NB4 (cell line): Measurements from ENCODE around the gene EPB41L4A.

Experiments
- CTCF ChIP-seq: IDR thresholded peaks from one replicate; pipeline ENCODE4 v1.5.1; 2012; ENCODE audit warnings: low read depth, low read length
- POLR2A ChIP-seq: IDR thresholded peaks from 2 replicates; pipeline ENCODE4 v1.6.1; 2011; ENCODE audit warnings: mild to moderate bottlenecking; ENCODE audit not compliant: insufficient read length; ENCODE audit errors: extremely low read depth
- TF ChIP-seq, protein P1 (sequence below): IDR thresholded peaks from 2 replicates; pipeline ENCODE4 v1.6.1; 2011; ENCODE audit warnings: low read depth, low read length

GRCh38 chr5:112320408-112320807 is 98.7 kb downstream of the EPB41L4A start:
- no peak for TF ChIP-seq CTCF
- no peak for TF ChIP-seq POLR2A
- TF ChIP-seq, protein P1, sequence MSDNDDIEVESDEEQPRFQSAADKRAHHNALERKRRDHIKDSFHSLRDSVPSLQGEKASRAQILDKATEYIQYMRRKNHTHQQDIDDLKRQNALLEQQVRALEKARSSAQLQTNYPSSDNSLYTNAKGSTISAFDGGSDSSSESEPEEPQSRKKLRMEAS, result no peak
